GM12865 (cell line): ENCODE data around the gene INPP4B.

Experiments
- DNase-seq: peaks from one replicate; pipeline ENCODE4 v3.0.0; 2010; ENCODE audit warnings: low read depth
- H3K4me3 ChIP-seq: 2 replicates; pipeline ENCODE4 v1.5.1; 2011; ENCODE audit warnings: mild to moderate bottlenecking, low read depth, low read length, control low read depth
- CTCF ChIP-seq: IDR thresholded peaks from 2 replicates; pipeline ENCODE4 v1.5.1; 2011; ENCODE audit warnings: low read length, control low read depth, low read depth, inconsistent platforms; ENCODE audit not compliant: insufficient read depth; ENCODE audit errors: missing control alignments

The INPP4B gene

GRCh38 chr4:142341268-142341667 is 504.8 kb downstream of the INPP4B start:
- DNase-seq, result no peak
- TF ChIP-seq CTCF, result no peak

GRCh38 chr4:142339053-142339452 is 507.0 kb downstream of the INPP4B start:
- DNase-seq, result no peak
- H3K4me3 ChIP-seq, result no peak overlapping the region
- TF ChIP-seq CTCF, result no peak

More at GRCh38 chr4:142341268-142341667, 504.8 kb downstream of the INPP4B start:
- no peak overlapping the region for H3K4me3 ChIP-seq

- H3K4me3 ChIP-seq, result no peak overlapping the region
- no peak for TF ChIP-seq CTCF
- DNase-seq, result no peak
These were observed 509.7 kb downstream of the INPP4B start for GRCh38 chr4:142336251-142336934.

- DNase-seq, result no peak
- TF ChIP-seq CTCF, result no peak
- H3K4me3 ChIP-seq, result no peak overlapping the region
These were observed 511.2 kb downstream of the INPP4B start for GRCh38 chr4:142334931-142335330.

GRCh38 chr4:142331646-142332045 is 514.5 kb downstream of the INPP4B start:
- TF ChIP-seq CTCF, result no peak
- DNase-seq, result no peak
- H3K4me3 ChIP-seq, result no peak overlapping the region

GRCh38 chr4:142331132-142331531 is 515.0 kb downstream of the INPP4B start:
- no peak overlapping the region for H3K4me3 ChIP-seq
- no peak for DNase-seq
- no peak for TF ChIP-seq CTCF

GRCh38 chr4:142330311-142330710 is 515.8 kb downstream of the INPP4B start:
- DNase-seq, result no peak
- H3K4me3 ChIP-seq, result no peak overlapping the region
- no peak for TF ChIP-seq CTCF
